Stimulated activated naive CD8-positive, alpha-beta T cell treated with anti-CD3 and anti-CD28 coated beads, Interleukin-15, Interleukin-2, amounts not matched to agents 100 U/mL and 50 U/mL, for 24 hours (primary cell): ENCODE data around the gene RPL29.
A peak's percentile ranks its signal among the peaks of the same experiment; 100 is the strongest.
"Not testable (repeated sequence)": the region's sequence is repeated elsewhere in the genome, so short reads cannot be mapped to it uniquely, and the experiment has no call there.

Experiments used
- ATAC-seq: fragments of 150-1000 bp; cut with Tn5 transposase; one replicate; pipeline ENCODE4 v1.10.0; 2021
- DNase-seq: peaks from one replicate; pipeline ENCODE4 v3.0.0; 2021

RPL29 gene

DNA sequence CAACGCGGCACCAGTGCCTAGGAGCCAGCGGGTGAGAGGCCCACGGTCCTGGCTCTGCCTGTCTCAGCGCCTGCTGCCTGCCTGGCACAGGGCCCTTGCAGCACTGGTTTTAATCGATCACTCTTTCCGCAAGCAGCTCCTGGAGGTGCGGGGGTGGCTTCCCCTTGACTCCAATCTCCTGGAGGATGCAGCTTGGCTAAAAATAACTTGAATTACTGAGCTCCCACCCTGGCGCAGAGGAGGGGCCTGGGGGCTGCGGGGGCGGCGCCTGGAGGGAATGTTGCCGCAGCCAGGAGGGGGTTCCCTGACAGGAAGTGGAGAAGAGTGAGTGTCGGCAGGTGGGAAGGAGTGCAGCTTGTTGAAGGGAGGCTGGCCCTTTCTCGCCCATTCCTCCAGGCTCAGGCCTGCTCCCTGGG, 9.9 kb upstream of the RPL29 start:
- ATAC-seq = no peak
- DNase-seq = no peak

DNA sequence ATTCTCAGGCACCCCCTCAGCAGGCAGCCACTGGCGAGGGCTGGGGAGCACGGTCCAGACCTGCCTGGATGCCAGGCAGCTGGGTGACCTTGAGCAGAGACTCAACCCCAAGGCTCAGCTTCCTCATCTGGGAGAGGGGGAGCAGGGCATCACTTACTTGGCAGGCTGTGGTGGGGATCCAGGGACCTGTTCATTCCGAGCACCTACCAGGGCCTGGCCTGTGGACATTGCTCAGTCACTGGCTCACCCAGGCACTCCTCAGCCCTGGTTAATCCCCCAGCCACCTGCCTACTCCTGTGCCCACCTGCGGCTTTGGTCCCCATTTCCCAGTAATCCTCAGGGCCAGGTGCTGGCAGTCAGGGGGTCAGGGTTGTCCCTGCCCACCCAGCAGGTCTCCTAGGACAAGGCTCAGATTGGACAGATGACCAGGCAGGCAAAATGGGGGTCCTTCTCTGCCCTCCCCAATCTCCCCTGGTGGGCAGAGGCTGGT, 9.3 kb upstream of the RPL29 start:
- ATAC-seq (no peak), DNase-seq (no peak)

DNA sequence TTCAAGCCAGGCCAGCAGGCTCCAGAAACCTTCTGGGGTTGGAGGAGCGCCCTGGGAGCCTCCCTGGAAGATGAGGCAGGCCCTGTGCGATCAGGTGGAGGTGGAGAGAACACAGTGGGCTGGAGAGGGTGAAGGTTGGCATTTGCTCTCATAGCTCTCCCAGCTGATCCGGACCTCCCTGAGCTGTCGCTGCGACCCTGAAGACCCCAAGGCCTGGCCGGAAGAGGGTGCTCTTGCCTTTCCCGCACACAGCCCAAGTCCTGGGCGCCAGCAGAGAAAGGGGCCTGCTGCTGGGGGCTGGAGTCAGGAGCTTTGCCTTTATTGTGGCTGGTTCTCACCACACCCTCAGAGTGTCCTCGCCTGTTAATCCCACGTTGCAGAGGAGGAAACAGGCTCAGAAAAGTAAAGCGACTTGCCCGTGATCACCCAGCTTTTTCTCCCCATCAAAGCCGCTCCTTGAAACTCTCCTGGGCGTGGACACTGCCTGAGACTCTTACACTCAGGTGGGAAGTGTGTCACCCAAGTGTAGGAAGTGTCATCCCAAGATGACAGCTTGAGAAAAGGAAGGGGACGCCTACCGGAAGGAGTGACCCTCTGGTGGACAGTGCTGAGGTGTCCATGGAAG, 8.6 kb upstream of the RPL29 start:
- ATAC-seq (no peak), DNase-seq (no peak)

DNA sequence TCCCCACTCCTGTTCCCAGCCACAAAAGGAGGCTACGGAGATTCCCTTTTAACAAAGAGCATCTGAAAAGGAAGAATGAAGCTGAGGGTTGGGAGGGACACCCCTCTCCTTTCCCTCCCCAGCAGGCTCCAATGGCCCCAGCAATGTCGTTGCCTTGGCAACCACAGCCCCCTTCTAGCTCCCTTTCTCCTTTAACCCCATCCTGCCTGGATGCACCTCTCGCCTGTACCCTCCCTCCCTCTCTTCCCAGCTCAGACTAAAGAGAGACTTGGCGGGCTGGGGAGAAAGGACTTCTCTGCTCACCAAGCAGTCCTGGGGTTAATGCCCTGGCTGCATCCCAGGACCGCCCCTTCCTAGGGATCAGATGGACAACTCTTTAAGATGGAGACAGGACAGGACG, 7.1 kb upstream of the RPL29 start:
- ATAC-seq (no peak), DNase-seq (no peak)

DNA sequence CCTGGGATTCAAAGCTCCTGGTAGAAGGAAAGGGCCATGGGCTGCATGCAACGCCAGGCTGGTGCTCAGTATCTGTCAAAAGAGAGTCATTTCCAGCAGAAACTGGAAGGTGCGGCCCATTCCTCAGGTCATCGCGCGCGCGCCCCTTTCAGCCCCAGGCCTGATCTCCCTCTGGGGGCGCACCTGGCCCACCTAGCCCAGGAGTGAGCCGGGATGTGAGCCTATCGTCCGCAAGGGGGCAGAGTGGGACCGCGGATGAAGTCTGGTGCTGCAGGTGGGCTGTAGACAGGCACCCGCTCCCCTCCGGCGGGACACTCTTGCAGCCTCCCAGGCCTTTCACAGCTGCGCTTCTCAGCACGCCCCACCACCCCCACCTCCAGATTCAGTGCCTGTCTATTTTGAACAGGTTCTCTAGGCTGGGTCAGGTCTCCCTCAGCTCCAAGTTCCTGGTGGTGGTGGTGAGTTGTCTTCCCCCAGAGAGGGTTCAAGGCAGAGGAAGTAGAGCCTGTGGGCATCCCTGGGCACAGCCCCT, 5.8 kb upstream of the RPL29 start:
- DNase-seq (peak; percentile 89), ATAC-seq (peak; percentile 94)

DNA sequence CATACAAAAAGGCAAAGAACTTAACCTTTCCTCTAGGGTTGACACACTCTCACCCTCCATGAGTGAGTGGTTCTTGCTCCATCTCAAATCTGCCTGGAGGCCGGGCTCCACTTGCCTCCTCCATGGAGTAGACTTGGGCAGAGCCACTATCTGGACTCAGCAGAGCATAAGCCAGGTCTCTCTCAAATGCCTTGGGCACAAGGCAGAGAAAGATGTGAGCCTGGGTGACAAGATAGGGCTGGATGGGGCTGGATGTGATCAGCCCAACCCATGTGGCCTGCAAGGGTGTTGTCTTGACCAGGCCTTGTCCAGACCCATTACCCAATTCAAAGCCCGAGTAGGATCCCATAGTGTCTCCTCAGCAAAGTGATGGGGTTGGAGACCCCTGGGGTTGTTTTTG, 4.2 kb upstream of the RPL29 start:
- no peak for ATAC-seq
- no peak for DNase-seq

DNA sequence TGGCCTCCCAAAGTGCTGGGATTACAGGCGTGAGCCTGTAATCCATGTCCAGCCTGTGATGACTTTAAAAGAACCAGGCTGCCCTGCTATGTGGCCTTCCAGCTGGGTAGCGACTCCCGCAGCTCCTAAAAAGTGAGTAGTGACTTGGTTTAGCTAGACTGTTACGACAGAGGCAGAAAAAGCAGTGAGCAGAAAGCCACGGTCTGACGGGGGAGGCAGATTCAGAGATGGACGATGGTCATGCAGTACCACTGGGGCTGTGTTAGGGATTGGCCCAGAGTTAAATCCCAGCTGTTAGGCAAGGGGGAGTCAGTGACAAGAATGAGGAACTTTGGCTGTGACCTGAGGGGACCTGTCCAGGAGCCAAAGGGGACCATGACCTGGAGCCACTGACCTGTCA, 3.1 kb upstream of the RPL29 start:
- ATAC-seq = no peak
- no peak for DNase-seq

DNA sequence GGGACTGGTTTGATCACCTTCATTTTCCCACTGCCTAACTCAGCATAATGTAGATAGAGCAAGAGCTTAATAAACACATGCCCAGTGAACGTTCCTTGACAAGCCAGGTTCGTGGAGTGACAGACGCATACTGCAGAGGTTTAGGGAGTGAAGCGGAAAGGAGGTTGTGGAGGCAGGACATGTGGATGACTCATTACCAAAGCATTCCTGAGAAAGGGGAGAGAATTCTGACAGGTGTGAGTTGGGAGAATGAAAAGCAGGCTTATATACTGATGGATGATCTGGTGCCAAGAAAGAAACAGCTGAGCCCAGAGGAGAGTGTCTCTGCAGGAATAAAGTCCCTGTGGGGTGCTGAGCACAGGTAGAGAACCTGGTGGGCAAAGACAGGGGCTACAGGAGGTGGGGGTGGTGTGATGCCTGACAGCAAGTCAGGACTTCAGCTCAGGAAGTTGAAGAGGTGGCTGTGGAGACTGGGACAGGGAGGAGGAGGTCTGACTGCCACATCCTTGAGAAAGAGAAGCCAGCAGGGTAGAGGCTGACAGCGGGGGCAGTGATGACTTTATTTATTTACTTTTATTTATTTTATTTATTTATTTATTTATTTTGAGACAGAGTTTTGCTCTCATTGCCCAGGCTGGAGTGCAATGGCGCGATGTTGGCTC, 2.4 kb upstream of the RPL29 start:
- ATAC-seq (no peak), DNase-seq (no peak)

DNA sequence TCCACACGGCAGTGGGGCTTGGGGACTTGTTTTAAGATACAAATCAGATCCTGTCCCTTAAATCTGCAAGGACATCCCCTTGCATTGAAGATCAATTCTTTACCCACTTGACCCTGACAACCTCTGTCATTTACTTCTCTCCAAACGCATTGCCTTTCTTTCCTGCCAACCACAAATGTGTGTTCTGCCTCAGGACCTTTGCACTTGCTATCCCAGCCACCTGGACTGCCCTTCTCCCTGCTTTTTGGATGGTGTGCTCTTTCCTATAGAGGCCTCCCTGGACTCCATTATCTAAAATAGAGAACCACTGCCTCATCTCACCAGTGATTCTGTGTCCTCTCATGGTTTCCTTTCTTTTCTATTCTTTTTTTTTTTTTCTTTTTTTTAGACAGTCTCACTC, 1.5 kb upstream of the RPL29 start:
- DNase-seq (no peak), ATAC-seq (no peak)

DNA sequence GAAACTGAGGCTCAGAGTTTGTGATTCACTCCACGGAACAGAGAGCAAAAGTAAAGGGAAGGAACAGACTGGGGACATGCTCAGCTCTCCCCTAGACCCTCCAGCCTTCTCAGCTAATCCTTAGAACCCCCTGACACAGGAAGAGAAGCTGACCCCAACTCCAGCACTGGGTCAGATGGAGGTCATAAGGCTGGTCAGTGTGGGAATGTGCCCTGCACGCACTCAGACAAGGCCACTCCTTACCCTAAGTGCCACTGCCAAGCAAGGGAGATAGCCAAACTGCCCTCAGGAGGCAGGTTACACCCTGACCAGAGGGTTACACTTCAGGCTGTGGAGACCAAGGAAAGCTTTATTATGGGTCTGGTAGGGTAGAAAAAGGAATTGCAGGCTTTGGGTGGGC, 1.2 kb downstream of the RPL29 start:
- ATAC-seq (no peak), DNase-seq (no peak)

DNA sequence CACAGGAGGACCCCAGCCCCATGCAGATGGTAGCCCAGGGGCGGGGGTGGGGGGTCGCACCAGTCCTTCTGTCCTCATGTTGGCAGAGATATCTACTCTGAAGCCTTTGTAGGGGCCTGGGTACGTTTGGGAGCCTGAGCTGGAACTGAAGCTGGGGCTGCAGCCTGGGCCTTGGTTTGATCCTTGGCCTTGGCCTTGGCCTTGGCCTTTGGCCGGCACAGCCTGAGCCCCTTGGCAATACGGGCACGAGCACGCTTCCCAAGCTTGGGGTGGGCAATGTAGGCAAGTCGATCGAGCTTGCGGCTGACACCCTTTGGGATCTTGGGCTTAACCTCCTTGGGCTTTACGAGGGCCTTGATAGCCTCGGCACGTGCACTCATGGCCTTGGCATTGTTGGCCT, 2.0 kb downstream of the RPL29 start:
- ATAC-seq = not testable (repeated sequence)

DNA sequence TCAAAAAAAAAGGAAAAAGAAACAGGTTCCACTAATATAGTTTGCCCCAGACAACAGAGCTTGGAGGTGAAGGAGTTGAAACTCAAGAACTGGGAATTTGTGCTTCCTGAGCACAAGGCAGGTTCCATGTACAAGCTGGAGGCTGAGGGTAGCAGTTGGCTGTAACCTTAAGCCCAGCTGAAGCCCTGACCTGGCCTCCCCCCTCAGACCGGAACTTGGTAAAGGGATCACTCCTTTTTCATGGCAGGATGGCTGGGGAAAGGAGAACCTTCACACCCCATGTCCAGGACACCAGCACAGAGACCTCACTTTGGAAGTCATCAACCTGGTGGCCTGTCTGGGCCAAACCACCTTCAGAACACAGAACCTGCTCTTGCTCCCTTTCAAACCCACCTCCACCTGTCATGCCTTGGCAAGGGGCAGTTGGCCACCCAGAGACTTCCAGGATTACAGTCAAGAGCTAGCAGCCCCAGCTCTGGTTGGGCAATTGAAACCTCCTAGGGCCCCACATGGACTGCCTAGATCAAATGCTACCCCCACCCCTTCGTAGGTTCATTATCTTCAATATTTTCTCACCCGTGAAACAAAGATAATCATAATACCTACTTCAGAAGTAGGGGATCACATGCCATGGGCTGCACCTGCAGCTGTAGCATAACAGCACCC, 3.5 kb downstream of the RPL29 start:
- ATAC-seq = no peak

More for the DNA sequence above, 2.0 kb downstream of the RPL29 start:
- DNase-seq = not testable (repeated sequence)

DNA sequence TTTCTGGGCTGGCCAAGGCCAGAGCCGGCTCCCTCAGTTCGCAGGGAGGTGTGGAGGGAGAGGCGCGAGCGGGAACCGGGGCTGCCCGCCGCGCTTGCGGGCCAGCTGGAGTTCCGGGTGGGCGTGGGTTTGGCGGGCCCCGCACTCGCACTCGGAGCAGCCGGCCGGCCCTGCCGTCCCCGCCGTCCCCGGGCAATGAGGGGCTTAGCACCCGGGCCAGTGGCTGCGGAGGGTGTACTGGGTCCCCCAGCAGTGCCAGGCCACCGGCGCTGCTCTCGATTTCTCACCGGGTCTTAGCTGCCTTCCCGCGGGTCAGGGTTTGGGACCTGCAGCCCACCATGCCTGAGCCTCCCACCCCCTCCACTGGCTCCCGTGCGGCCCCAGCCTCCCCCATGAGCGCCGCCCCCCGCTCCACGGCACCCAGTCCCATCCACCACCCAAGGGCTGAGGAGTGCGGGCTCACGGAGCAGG, 5.2 kb downstream of the RPL29 start:
- ATAC-seq, DNase-seq: not testable (repeated sequence)

More for the DNA sequence above, 3.5 kb downstream of the RPL29 start:
- DNase-seq = no peak

DNA sequence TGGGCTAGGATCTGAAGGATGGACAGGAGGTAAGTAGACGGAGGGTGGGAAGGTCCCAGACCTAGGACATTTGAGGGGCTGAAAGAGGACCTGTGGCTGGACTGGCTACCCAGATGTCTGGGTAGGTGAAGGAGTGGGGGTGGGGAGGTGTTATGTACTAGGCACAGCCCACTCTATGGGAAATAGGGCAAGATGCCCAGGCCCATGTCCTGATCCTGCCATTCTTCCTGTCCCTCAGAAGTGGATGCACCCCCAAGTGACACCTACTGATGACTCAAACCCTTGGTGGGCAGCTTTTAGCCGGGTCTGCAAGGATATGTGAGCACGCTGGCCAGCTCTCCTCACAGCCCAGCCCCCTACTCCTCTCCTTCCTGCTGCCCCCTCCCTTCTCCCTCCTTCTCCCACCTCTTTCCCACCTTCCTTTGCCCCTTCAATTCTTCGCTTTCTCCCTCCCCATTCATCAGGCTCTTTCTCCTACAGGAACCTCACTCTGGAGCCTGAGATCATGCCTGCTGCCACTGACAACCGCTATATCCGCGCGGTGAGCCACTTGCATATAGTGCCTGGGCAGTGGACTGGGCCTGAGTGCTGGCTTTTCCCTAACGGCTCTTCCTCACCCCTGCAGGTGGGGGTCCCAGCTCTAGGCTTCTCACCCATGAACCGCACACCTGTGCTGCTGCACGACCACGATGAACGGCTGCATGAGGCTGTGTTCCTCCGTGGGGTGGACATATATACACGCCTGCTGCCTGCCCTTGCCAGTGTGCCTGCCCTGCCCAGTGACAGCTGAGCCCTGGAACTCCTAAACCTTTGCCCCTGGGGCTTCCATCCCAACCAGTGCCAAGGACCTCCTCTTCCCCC, 7.2 kb downstream of the RPL29 start:
- DNase-seq = no peak
- no peak for ATAC-seq

DNA sequence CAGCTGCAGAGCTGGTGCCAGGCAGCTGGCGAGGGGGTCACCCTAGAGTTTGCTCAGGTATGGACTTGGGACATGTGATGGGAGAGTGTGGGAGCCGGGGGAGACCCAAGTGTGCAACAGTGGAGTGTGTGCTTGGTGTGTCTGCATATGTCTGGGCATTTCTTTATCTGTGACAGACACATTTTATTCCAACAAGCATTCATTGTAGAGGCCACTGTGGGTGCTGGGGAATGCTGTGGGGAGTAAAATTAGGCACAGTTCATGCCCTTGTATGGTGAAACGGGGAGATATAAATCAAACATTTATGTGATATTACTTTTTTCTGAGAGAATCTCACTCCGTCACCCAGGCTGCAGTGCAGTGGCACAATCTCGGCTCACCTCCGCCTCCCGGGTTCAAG, 8.1 kb downstream of the RPL29 start:
- DNase-seq (no peak), ATAC-seq (no peak)

DNA sequence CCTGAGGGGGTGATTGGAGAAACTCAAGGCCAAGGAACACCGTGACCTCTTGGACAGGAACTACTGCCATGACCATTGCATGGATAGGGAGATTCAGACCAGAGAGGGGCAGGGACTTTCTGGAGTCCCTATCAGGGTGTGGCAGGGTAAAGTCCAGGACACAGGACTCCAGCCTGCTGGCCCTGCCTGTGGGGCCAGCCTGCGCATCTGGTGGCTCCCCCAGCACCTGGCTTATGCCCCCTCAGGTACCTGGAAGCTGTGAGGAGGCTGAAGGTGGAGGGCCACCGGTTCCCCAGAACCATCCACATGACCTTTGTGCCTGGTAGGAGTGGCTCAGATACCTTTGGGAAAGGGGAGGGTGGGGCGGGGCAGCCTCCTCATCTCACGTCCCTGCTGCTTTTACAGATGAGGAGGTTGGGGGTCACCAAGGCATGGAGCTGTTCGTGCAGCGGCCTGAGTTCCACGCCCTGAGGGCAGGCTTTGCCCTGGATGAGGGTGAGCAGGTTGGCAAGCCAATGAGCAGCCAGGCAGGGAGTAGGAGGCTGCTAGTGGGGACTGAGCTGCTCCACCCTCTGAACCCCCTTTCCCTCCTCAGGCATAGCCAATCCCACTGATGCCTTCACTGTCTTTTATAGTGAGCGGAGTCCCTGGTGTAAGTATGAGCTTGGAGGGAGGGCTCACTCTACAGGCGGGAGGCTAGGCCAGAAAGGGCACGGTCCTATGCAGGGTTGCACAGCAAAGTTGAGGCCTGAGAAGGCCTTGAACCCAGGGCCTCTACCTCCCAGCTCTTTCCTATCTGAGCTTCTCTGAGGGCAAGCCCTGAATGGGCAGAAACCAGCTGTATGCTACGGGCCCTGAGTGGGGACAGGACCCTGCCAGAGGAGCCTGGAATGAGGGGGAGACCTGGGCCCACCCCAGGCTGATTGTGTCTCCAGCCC, 9.4 kb downstream of the RPL29 start:
- ATAC-seq (no peak), DNase-seq (no peak)

DNA sequence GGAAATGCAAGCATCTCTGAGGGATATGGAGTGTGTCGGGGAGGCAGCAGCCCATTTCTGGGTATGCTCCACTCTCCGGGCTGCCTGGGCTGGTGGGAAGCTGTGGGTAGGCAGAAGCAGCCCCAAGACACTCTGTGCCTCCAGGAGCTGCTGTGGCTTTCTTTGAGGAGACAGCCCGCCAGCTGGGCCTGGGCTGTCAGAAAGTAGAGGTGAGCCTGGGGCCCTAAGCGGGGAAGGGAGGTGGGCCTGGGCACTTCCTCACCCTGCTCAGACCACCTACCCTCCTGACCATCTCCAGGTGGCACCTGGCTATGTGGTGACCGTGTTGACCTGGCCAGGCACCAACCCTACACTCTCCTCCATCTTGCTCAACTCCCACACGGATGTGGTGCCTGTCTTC, 10.6 kb downstream of the RPL29 start:
- ATAC-seq = no peak
- no peak for DNase-seq

DNA sequence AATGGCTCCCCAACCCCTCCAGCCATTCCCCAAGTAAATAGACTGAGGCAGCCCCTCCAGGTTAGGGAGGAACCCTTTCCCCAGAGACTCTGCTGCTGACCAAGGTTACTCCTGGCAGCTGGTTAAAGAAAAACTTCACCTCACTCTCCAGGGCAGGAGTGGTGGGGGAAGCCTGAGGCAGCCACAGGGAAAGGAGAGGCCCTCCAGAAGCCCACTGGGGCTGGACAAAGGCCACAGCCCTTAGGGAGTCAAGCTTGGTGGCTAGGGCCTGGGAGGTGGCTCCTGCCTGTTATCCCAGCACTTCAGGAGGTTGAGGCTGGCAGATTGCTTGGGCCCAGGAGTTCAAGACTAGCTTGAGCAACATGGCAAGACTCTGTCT, 11.4 kb downstream of the RPL29 start:
- DNase-seq = no peak
- no peak for ATAC-seq

DNA sequence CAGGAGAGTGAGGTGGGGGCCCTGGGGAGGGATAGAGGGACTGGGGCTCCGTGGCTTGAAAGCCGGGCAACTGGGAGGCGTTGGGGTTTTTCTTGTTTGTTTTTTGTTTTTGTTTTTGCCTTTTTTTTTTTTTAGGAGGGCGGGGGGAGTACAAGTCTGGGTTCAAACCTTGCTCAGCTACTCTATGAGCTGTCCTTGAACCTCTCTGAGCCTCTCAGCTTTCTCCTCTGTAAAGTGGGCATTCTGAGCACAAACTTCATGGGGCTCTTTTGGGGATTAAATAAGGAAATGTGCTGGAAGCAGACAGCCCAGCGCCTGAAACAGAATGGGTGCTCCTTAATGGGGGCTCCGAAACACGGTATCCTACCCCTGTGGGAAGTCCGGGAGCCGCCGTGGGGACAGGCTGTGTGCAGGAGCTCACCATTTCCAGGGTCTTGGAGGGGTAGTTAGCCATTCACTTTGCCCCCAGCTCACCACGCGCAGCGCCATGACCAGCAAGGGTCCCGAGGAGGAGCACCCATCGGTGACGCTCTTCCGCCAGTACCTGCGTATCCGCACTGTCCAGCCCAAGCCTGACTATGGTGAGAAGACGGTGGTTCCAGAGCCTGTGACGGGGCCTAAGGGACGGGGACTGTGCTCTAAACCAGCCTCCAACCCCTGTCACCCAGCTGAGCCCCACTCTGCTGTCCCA, 12.0 kb downstream of the RPL29 start:
- DNase-seq = no peak
- no peak for ATAC-seq

DNA sequence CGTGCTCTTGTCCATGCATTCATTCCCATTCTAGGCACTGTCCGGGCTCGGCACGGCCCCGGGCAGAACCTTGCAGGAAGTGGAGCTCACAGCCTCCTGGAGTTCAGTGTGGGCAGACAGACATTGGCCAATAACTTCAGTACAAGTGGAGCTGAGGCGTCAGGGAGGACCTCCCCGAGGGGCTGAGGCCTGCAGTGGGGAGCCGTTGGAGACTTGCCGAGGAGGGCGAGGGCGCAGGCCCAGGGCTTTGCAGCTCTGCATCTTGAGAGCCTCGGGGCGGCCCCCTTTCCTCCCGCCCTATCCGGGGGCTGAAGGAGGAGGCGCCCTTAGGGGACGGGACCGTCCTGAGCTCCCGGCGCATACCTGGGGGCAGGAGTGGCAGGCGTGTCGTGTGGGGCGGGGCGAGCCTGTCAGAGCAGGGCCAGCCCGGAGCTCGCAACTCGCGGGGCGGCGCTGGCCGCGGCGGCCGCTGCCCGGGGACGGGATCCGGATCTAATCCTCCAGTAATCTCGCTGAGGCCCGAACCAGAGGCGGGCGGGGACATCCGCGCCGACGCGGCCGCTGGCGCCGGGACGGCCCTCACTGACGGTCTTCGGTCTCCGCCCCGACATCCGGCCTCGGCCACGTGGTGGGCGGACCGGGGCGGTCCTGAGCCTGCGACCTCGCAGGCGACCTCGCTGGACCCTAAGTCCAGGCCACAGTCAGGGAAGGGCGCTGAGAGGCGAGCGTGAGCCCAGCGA, 12.7 kb downstream of the RPL29 start, which contains the start of gene ACY1:
Gene ACY1, plus strand, starts transcription at position 698 of the 740 bp plus-strand sequence. CDS start 530 bp downstream, outside the sequence.
- DNase-seq (peak; percentile 89), ATAC-seq (peak; percentile 94)
